ENCODE data around the gene GUCY1A2. TPM values are rescaled to one million over a fixed set of nuclear protein-coding genes. Genes with fewer than 3 reads are reported as not detected.

GUCY1A2 gene
- total RNA-seq, 6 donors from 2014 or later: 4.2 to 22.9 (median 9.2) TPM

DNA sequence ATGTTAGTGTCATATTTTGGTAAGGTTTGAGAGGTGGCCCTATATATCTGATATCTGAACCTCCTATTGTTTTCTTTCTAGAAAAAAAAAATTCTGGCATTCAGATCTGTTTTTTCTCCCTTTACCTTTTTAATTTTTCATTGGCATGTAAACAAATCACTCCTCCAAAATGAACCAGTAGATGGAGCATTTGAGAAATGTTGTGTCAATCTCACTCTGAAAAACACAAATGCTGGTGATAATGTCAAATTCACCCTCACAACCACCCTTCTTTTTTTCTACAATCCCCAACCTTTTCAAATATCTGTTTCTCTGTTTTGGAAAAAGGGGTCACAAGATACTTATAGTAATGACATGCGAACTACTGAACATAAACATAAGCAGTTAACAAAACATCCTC is 9.1 kb downstream of the GUCY1A2 start:
- TF ChIP-seq EP300 (IDR thresholded peaks at IDR 0.05) (no peak), POLR2AphosphoS5 (IDR thresholded peaks at IDR 0.05) (no peak), POLR2A (IDR thresholded peaks at IDR 0.05) (no peak)
- TF ChIP-seq, protein P1, sequence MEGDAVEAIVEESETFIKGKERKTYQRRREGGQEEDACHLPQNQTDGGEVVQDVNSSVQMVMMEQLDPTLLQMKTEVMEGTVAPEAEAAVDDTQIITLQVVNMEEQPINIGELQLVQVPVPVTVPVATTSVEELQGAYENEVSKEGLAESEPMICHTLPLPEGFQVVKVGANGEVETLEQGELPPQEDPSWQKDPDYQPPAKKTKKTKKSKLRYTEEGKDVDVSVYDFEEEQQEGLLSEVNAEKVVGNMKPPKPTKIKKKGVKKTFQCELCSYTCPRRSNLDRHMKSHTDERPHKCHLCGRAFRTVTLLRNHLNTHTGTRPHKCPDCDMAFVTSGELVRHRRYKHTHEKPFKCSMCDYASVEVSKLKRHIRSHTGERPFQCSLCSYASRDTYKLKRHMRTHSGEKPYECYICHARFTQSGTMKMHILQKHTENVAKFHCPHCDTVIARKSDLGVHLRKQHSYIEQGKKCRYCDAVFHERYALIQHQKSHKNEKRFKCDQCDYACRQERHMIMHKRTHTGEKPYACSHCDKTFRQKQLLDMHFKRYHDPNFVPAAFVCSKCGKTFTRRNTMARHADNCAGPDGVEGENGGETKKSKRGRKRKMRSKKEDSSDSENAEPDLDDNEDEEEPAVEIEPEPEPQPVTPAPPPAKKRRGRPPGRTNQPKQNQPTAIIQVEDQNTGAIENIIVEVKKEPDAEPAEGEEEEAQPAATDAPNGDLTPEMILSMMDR (IDR thresholded peaks at IDR 0.05): no peak
- ATAC-seq (ENCODE audit: low FRiP score in 2 of 2): no peak

DNA sequence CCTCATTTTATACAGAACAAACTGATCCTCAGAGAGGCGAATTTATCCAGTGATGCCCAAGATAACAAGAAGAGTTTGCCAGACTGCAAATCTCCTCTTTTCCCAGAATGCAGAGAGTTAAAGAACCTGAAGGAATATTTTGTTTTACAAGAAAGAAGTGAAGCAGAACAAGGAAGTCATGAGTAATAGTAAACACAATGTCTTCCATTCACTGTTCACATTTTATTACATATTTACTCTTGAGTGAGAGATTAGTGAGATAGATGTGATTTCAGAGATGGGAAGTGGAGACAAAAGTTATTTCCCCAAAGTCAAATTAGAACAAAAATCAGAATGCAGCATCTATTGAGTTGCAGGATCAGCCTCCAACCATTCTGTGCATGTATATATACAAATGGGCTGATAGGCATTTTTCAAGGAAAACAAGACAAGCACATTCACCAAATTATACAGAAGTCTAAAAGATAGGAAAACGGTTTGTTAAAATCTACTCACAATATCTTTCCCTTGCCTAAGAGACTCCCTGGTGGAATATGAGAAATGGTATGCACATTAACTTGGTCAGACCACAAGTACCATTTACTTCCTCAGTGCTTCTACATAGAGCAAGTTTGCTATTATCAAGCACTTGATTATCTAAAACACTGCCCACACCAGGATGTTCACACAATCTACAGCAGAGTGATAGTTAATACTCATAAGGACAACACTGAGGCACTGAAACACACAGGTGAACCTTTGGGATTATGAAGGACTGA is 12.0 kb downstream of the GUCY1A2 start:
- no peaks in the 10 kb centered on the region for H3K4me1 ChIP-seq
- no peaks in the 10 kb centered on the region for H3K27me3 ChIP-seq
- H3K27ac ChIP-seq: no peak overlapping the region
- no peaks in the 10 kb centered on the region for H3K36me3 ChIP-seq
- no peak for DNase-seq
- WGBS, 2 donors: 63 to 72% methylated on average over 2 of the region's 2 CpGs
- TF ChIP-seq, protein P1 (IDR thresholded peaks at IDR 0.05): no peak
- TF ChIP-seq POLR2AphosphoS5 (IDR thresholded peaks at IDR 0.05): no peak
- no peak for TF ChIP-seq POLR2A (IDR thresholded peaks at IDR 0.05)
- TF ChIP-seq EP300 (IDR thresholded peaks at IDR 0.05): no peak
- H3K9me3 ChIP-seq: no peaks in the 10 kb centered on the region
- no peak for ATAC-seq (ENCODE audit: low FRiP score in 2 of 2)
- no peak overlapping the region for H3K4me3 ChIP-seq

More for the DNA sequence above, 9.1 kb downstream of the GUCY1A2 start:
- no peaks in the 10 kb centered on the region for H3K9me3 ChIP-seq
- H3K27me3 ChIP-seq: no peaks in the 10 kb centered on the region
- no peak overlapping the region for H3K27ac ChIP-seq
- H3K4me3 ChIP-seq: no peak overlapping the region
- no peaks in the 10 kb centered on the region for H3K36me3 ChIP-seq
- H3K4me1 ChIP-seq: no peaks in the 10 kb centered on the region
- WGBS, 2 donors: 83 to 88% methylated on average over 1 of the region's 1 CpG
- DNase-seq: no peak

DNA sequence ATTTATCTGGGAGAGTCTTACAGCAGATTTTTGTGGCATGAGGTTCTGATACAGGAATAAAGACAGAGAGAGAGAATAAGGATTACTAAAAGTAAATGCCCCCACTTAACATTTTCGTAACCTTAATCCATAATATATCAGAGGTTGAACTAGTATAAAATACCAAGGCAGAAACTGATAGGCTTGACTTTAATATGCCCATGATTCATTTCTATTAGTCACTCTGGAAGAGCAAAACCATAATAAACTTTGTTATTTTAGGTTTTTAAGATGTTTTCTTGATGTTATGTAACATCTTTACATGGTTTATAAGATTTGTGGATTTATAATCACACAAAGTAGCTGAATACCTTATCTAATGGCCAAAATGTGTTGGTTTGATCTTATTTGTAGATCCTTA is 19.1 kb downstream of the GUCY1A2 start:
- no peaks in the 10 kb centered on the region for H3K27me3 ChIP-seq
- no peak for ATAC-seq (ENCODE audit: low FRiP score in 2 of 2)
- DNase-seq: no peak
- no peaks in the 10 kb centered on the region for H3K36me3 ChIP-seq
- no peak overlapping the region for H3K4me3 ChIP-seq
- 80 to 93% methylated on average over 1 of the region's 1 CpG for WGBS, 2 donors
- H3K9me3 ChIP-seq: no peaks in the 10 kb centered on the region
- TF ChIP-seq, protein P1 (IDR thresholded peaks at IDR 0.05): no peak
- no peak for TF ChIP-seq POLR2AphosphoS5 (IDR thresholded peaks at IDR 0.05)
- no peak for TF ChIP-seq EP300 (IDR thresholded peaks at IDR 0.05)
- TF ChIP-seq POLR2A (IDR thresholded peaks at IDR 0.05): no peak
- H3K27ac ChIP-seq: no peak overlapping the region
- H3K4me1 ChIP-seq: no peaks in the 10 kb centered on the region

DNA sequence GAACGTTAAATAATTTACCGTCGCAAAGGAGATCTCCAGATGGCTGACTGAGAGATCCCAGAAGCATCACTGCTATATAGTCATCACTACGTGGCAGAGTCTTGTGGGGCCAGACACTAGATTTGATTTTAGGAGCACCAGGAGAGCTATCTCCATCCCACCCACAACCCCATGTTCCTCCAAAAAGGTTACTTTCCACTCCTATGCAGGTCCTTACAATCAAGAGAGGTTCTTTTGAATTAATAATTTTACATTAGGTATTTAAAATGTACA is 19.4 kb downstream of the GUCY1A2 start:
- WGBS, 2 donors: 67 to 75% methylated on average over 4 of the region's 4 CpGs
- DNase-seq: no peak
- Histone ChIP-seq H3K36me3 (no peaks in the 10 kb centered on the region), H3K9me3 (no peaks in the 10 kb centered on the region), H3K4me1 (no peaks in the 10 kb centered on the region), H3K4me3 (no peak overlapping the region), H3K27ac (no peak overlapping the region), H3K27me3 (no peaks in the 10 kb centered on the region)
- TF ChIP-seq POLR2AphosphoS5 (IDR thresholded peaks at IDR 0.05): no peak
- no peak for TF ChIP-seq EP300 (IDR thresholded peaks at IDR 0.05)
- TF ChIP-seq POLR2A (IDR thresholded peaks at IDR 0.05): no peak
- TF ChIP-seq, protein P1 (IDR thresholded peaks at IDR 0.05): no peak
- no peak for ATAC-seq (ENCODE audit: low FRiP score in 2 of 2)

Data from upper lobe of left lung (tissue), 6 donors.